K562 (cell line): ENCODE measurements around the gene FES. TPM values are rescaled to one million over a fixed set of nuclear protein-coding genes. Genes with fewer than 3 reads are reported as not detected.

Source experiments
- ARHGAP35 ChIP-seq: fragments of 450-650 bp; IDR thresholded peaks from 2 replicates; pipeline ENCODE4 v1.6.1; 2018; ENCODE audit not compliant: partially characterized antibody
- ERF ChIP-seq: fragments of 450-650 bp; formaldehyde crosslinking; IDR thresholded peaks from 2 replicates; pipeline ENCODE4 v1.4.0; 2020; ENCODE audit warnings: mild to moderate bottlenecking, mixed read lengths
- FOSL1 ChIP-seq: fragments of 200-800 bp; sonication (Bioruptor generic); conservative IDR thresholded peaks from 2 replicates; pipeline ENCODE4 v1.6.1; 2016; ENCODE audit warnings: missing genetic modification characterization, missing compliant biosample characterization
- MLLT1 ChIP-seq, 2 experiments: fragments of 450-650 bp; IDR thresholded peaks; 2 replicates each; pipeline ENCODE4 v1.6.1; 2016
- SMAD4 ChIP-seq: fragments of 250-450 bp; sonication (Bioruptor Pico); conservative IDR thresholded peaks from 2 replicates; pipeline ENCODE4 v1.8.0; 2021; ENCODE audit warnings: inconsistent platforms, mild to moderate bottlenecking, moderate library complexity
- SPI1 ChIP-seq: IDR thresholded peaks from 2 replicates; pipeline ENCODE4 v1.6.1; 2011; ENCODE audit warnings: low read depth, low read length, control low read depth, borderline replicate concordance
- STAT6 ChIP-seq: sonication (generic); formaldehyde crosslinking; IDR thresholded peaks from 2 replicates; pipeline ENCODE4 v1.8.1; 2023; ENCODE audit warnings: mild to moderate bottlenecking, missing genetic modification reagents
- VEZF1 ChIP-seq: fragments of 200-800 bp; sonication (Bioruptor generic); IDR thresholded peaks from 2 replicates; pipeline ENCODE4 v1.6.1; 2017; ENCODE audit warnings: missing genetic modification characterization, missing compliant biosample characterization
- ZBTB40 ChIP-seq, 2 experiments: fragments of 450-650 bp in 1 of 2; sonication (generic) in 1 of 2; formaldehyde crosslinking in 1 of 2; IDR thresholded peaks; 2 replicates each; pipeline versions ENCODE4 v1.7.1 to v1.9.0; 2016 to 2022; ENCODE audit warnings: inconsistent platforms in 1 of 2, mild to moderate bottlenecking in 1 of 2, missing genetic modification reagents in 1 of 2
- ZBTB7A ChIP-seq: IDR thresholded peaks from 2 replicates; pipeline ENCODE4 v1.6.1; 2011; ENCODE audit warnings: low read depth, mild to moderate bottlenecking, low read length, moderate library complexity, borderline replicate concordance; ENCODE audit not compliant: control insufficient read depth
- ZNF830 ChIP-seq: fragments of 250-450 bp; sonication (Bioruptor Pico); IDR thresholded peaks from 2 replicates; pipeline ENCODE4 v1.5.0; 2021; ENCODE audit warnings: mild to moderate bottlenecking
- polyA plus RNA-seq, 8 experiments: library from polyadenylated mRNA; depleted of rRNA in 4 of 8; stranded (reverse) in 5 of 8; unstranded in 3 of 8; fragments of >200 nt; fragmentation: Nextera tagmentation in 2 of 8; fragmentation: Illumina TruSeq in 1 of 8; extraction: Ambion mirVana in 2 of 8; extraction: Trizol in 1 of 8; gene quantifications; 2 replicates each; pipeline versions ENCODE4 v1.2.1 to v1.2.3, GENCODE V29; 2011 to 2014; ENCODE audit warnings: inconsistent platforms in 1 of 8, missing spikeins in 1 of 8
- total RNA-seq, 7 experiments: library from RNA; depleted of rRNA in 6 of 7; stranded (reverse); fragments of >200 nt in 6 of 7; fragmentation: Illumina TruSeq in 2 of 7; extraction: Trizol in 2 of 7; gene quantifications; 2 replicates each; pipeline versions ENCODE4 v1.2.1 to v1.2.3, GENCODE V29; 2011 to 2021; ENCODE audit warnings: low replicate concordance in 1 of 7

Gene FES
- total and polyA plus RNA-seq, 9 of the 15 experiments (the other 6 are each of a cell fraction or from before 2014, with no cell fraction given) = 0.38 to 2.6 (median 0.82) TPM

GRCh38 chr15:90915808-90916440 is 31.6 kb downstream of the FES start (continued):
- TF ChIP-seq ZBTB40 (IDR thresholded peaks at IDR 0.05) (no peak), ZBTB40 (CRISPR knock-in tag; IDR thresholded peaks at IDR 0.05) (no peak), STAT6 (CRISPR knock-in tag) (no peak), FOSL1 (tag) (peak; percentile 84), ARHGAP35 (no peak), MLLT1 (IDR thresholded peaks at IDR 0.05) (no peak), ZNF830 (CRISPR knock-in tag) (no peak), ZBTB7A (peak; percentile 47; the same call in 1 of the 2 replicates), VEZF1 (peak; percentile 73), ERF (CRISPR knock-in tag) (no peak), SMAD4 (CRISPR knock-in tag) (peak; percentile 68; the same call in 1 of the 2 replicates), SPI1 (peak; percentile 87)
